ENCODE measurements around the gene GALNT9. TPM values are rescaled to one million over a fixed set of nuclear protein-coding genes. Genes with fewer than 3 reads are reported as not detected.

GALNT9 gene
- polyA plus RNA-seq, 1 of the 3 experiments (the other 2 are of a cell fraction): not detected

DNA sequence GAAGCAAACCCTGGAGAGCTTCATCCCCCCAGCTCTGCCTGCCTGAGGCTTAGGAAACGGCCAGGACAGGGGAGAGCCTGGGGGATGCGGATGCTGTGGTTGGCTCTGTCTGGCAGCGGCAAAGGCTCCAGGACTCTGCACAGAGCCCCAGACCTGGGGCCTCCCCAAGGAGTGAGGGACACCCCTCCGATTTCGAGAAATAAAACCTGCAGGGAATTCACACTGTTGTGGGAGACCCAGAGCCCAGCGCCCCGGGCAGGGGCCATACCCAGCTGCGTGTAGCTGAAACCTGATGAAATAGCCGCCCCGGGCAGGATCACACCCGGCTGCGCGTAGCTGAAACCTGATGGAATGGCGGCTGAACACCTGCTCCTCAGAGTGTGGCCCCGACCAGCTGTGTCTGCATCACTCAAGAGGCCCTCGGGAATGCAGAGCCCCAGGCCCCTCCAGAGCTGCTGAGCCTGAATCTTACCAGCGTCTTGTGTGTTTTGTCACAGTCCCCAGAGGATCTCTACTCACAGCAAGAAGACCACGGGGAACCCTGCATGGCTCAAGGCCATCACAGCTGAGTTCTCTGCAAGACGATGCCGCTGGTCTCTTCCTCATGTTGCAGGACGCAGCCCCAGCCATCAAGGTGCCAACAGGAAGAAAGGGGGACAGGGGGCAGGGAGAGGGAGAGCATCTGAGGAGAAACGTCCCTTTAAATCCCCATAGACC lies 46.5 kb upstream of the GALNT9 start:
- H3K79me2 ChIP-seq (ENCODE audit: insufficient read depth): no peaks in the 10 kb centered on the region
- H3K27ac ChIP-seq (ENCODE audit: low read depth in 2 of 2, low read length in 1 of 2): no peak overlapping the region
- H3K9me2 ChIP-seq: no peaks in the 10 kb centered on the region
- H3F3A ChIP-seq (replicated peaks; ENCODE audit: insufficient read depth): no peaks in the 10 kb centered on the region
- no peak for TF ChIP-seq FOXM1 (IDR thresholded peaks at IDR 0.05; ENCODE audit: low read depth)
- TF ChIP-seq, protein P1, sequence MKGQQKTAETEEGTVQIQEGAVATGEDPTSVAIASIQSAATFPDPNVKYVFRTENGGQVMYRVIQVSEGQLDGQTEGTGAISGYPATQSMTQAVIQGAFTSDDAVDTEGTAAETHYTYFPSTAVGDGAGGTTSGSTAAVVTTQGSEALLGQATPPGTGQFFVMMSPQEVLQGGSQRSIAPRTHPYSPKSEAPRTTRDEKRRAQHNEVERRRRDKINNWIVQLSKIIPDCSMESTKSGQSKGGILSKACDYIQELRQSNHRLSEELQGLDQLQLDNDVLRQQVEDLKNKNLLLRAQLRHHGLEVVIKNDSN (IDR thresholded peaks at IDR 0.05; ENCODE audit: borderline replicate concordance, low read depth): no peak
- no peak for TF ChIP-seq MEF2A (IDR thresholded peaks at IDR 0.05; ENCODE audit: borderline replicate concordance, low read depth)
- no peak for TF ChIP-seq TAF1 (IDR thresholded peaks at IDR 0.05; ENCODE audit: borderline replicate concordance, low read depth, low read length)
- TF ChIP-seq RXRA (IDR thresholded peaks at IDR 0.05; ENCODE audit: borderline replicate concordance, low read depth): no peak
- TF ChIP-seq ELF1 (IDR thresholded peaks at IDR 0.05): no peak
- H3K4me2 ChIP-seq: no peak overlapping the region
- no peaks in the 10 kb centered on the region for H3K36me3 ChIP-seq (replicated peaks in 1 of 2; ENCODE audit: control insufficient read depth in 1 of 2, insufficient read depth in 2 of 2, low read length in 1 of 2)
- peaks cover 6% of the 10 kb centered on the region; the same call in 1 of the 2 replicates for H3K9me3 ChIP-seq
- POLR2A ChIA-PET: no interaction called here
- 12% methylated on average over 11 of the region's 22 CpGs for WGBS (ENCODE audit: low lambda C conversion rate)
- H3K4me3 ChIP-seq (ENCODE audit: low read depth in 2 of 2, low read length in 1 of 2): no peak overlapping the region
- no peak overlapping the region for H2AFZ ChIP-seq (ENCODE audit: low read depth)
- CTCF ChIA-PET: interaction anchor here (1.0 to 1.3 kb wide), 2 partner anchors 39 to 47 kb away, joined by 3 to 5 read pairs; no protein-coding TSS in a partner anchor
- peaks cover 0 to 6% of the 10 kb centered on the region in 2 experiments; a peak in 1 of 4 replicates for H3K4me1 ChIP-seq (ENCODE audit: control insufficient read depth in 1 of 2, insufficient read depth in 2 of 2, low read depth in 1 of 2, low read length in 1 of 2)
- peaks cover 73% of the 10 kb centered on the region for H3K27me3 ChIP-seq (ENCODE audit: insufficient read depth)
- H4K20me1 ChIP-seq (ENCODE audit: insufficient read depth): no peaks in the 10 kb centered on the region
- H3K9ac ChIP-seq: no peak overlapping the region
- no peak for DNase-seq

DNA sequence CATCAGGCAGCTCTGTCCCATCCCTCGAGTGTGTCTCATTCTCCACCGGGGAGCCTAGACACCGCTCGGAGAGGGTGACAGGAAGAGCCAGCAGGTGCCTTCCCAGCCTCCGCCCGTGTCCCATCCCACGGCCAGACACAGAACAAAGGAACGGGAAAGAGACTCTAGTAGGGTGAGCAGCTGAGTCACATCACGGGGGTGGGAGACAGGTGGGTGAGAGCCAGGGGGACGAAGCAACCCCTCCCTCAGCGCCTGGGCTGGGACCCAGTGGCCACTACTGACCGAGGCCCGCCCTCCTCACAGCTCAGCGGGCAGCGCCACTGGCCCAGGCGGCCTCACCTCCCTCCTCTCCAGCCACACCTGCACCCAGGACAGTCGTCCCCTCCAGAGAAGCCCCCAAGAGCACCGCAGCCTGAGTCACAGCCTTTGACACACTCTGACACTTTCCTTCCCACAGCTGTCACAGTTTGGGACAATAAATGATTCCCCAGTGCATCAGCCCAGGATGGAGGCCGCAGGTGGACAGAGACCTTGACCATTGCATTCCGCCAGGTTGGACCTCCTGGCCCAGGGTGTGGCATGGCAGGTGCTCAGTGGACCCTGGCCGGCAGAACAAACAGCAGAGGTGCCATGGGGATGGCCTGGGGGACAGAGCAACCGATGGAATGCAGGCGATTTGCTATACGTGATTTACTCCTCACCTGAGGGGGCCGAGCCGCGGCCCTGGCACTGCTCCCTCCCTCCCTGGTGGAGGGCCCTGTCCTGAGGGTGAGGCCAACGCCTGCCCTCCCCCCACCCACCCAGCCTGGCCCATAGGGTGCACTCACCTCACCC lies 45.4 kb upstream of the GALNT9 start:
- no peaks in the 10 kb centered on the region for H3K9me2 ChIP-seq
- H3F3A ChIP-seq (replicated peaks; ENCODE audit: insufficient read depth): no peaks in the 10 kb centered on the region
- no peak overlapping the region for H3K9ac ChIP-seq
- no peak for TF ChIP-seq SIN3A (IDR thresholded peaks at IDR 0.05; ENCODE audit: borderline replicate concordance, low read depth, low read length)
- H2AFZ ChIP-seq (ENCODE audit: low read depth): no peak overlapping the region
- 10% methylated on average over 16 of the region's 28 CpGs for WGBS (ENCODE audit: low lambda C conversion rate)
- no peak overlapping the region for H3K27ac ChIP-seq (ENCODE audit: low read depth in 2 of 2, low read length in 1 of 2)
- H3K9me3 ChIP-seq: peaks cover 6% of the 10 kb centered on the region; the same call in 1 of the 2 replicates
- no peaks in the 10 kb centered on the region for H3K79me2 ChIP-seq (ENCODE audit: insufficient read depth)
- DNase-seq: no peak
- CTCF ChIA-PET: interaction anchor here (1.0 to 1.5 kb wide), 5 partner anchors 39 to 221 kb away, joined by 3 to 7 read pairs (median 4); no protein-coding TSS in a partner anchor
- no peaks in the 10 kb centered on the region for H3K36me3 ChIP-seq (replicated peaks in 1 of 2; ENCODE audit: control insufficient read depth in 1 of 2, insufficient read depth in 2 of 2, low read length in 1 of 2)
- H3K4me1 ChIP-seq (ENCODE audit: control insufficient read depth in 1 of 2, insufficient read depth in 2 of 2, low read depth in 1 of 2, low read length in 1 of 2): peaks cover 0 to 2% of the 10 kb centered on the region in 2 experiments; a peak in 1 of 4 replicates
- H3K27me3 ChIP-seq (ENCODE audit: insufficient read depth): peaks cover 72% of the 10 kb centered on the region
- POLR2A ChIA-PET: no interaction called here
- no peaks in the 10 kb centered on the region for H4K20me1 ChIP-seq (ENCODE audit: insufficient read depth)
- no peak overlapping the region for H3K4me3 ChIP-seq (ENCODE audit: low read depth in 2 of 2, low read length in 1 of 2)
- no peak overlapping the region for H3K4me2 ChIP-seq

Data from SK-N-SH (cell line).